DMS114 treated with DMSO at 0.1 percent for 48 hours (cell line): ENCODE data around the gene RAD21L1.

Experiments used
- DNase-seq: peaks from one replicate; lab custom pipeline; 2025; ENCODE audit not compliant: unreplicated experiment; lab: John Stamatoyannopoulos, UW

RAD21L1 gene

DNA sequence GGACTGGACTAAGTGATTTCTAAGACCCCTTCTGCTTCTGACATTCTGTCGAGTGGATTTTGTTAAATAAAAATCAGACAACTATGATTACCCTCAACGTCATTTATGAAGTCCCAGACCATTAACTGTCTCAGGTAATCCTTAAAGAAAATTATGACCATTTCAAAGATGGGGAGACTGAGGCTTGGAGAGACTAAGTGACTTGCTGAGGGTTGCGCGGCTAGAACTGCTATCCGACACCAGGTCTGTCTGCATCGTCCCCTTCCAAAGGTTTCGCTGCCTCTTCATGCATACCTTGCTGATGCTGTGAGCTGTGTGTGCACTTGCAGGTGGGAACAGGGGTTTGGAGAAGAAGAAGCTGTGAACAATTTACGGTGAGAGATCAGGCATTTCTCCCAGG, 43.4 kb downstream of the RAD21L1 start:
- DNase-seq, result no peak

DNA sequence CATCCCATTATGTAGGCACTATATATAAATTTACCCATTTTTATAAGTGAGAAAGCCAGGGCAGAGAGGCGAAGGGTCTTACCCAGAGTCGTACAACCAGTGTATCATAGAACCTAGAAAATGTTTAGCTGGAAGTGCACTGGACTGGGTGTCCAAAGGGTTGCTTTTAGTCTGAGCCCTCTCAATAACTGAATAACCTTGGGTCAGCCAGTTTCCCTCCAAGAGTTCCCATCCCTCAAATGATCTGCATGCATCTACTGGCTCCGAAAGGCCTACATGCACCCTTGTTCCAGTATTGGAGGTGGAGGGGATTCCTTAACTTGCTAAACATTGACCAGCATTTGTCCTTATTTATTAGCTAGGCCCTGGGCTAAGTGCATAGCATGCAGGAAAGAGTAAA, 44.0 kb downstream of the RAD21L1 start:
- no peak for DNase-seq

DNA sequence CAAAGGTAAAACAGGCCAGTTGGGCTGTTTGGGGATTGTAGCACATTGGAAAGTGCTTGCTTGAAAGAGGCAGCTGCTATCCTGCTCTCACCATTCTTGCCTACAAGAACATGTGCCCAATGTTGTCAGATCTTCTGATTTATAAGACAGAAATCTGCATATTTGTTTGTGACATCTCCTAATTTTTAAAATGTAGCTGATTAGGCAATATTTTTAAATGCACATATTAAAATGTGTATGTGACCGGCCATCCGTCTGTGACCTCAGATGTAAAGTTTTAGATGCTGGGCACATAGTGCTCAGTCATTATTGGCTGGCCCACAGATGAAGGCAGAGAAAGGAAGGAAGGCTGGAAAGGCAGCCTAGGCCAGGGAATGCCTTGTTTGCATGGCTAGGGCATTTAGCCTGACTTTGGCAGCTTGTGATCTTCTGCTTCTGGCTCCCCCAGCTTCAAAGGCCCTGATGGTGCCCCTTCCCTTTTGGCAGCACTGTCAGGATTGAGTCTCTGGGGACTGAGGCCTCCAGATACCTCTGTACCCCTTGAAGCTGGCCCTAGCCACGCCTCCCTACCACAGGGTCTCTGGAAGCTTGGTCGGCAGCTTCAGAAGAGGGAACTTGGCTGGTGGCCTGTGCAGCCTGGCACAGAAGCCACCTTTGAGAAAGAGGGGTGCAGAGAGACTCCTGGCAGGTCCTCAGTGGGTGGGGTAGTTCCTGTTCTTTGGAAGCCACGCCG, 46.7 kb downstream of the RAD21L1 start:
- DNase-seq, result no peak

- DNase-seq, result no peak
Measured at GRCh38 chr20:1273366-1273765, 47.5 kb downstream of the RAD21L1 start.

DNA sequence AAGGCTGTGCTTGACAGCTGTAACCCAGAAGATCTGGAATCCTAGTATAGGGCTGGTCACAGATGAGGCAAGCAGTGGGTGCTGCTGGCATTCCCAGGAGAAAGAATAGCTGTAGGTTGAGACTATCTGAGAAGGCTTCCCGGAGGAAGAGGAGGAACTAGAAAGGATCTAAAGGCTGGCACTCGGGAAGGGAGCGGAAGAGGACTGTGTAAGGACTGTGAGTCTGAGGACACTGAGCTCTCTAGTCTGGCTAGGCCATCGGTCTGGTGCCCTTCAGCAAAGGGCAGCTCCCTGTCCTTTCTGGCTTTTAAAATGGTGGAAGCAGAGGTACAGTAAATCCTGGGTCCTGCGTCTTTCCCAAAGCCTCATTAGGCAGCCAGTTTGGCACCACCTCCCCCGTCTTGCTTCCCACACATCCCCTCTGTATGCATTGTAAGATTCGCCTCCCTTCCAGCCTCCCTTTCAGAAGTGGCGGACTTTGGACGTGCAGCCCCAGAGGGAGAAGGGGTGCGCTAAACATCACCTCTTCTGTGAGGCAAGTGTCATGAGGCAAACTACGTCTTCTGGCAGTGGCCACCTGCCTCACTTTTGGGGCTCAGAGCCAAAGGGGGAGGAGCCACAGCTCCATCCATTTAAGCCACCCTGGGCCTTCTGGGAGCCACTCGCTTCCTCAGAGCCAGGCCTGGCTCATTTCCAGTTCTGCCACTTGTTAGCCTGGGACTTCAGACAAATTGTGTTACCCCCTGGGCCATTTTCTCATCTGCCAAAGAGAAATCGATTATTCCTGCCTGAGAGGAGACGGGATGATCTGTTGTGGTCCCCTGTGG, 48.9 kb downstream of the RAD21L1 start:
- no peak for DNase-seq

DNA sequence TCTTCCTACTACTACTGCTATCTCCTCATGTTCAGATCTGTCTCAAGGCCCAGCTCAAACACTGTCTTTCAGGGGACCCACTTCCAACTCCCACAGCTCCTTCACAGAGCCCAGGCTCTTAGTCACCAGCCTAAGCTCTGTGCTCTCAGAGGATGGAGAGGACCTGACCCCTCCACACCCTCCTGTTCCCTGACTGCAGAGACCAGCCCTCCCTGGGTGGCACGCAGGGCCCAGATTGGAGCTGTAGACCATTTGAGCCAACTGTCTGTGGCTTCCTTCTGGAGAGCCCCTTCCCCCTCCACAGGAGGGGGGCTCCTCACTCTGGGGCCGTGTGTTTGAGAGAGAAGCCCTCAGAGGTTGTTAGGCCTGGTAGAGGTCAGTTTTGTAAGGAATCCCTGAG, 50.1 kb downstream of the RAD21L1 start:
- no peak for DNase-seq

DNA sequence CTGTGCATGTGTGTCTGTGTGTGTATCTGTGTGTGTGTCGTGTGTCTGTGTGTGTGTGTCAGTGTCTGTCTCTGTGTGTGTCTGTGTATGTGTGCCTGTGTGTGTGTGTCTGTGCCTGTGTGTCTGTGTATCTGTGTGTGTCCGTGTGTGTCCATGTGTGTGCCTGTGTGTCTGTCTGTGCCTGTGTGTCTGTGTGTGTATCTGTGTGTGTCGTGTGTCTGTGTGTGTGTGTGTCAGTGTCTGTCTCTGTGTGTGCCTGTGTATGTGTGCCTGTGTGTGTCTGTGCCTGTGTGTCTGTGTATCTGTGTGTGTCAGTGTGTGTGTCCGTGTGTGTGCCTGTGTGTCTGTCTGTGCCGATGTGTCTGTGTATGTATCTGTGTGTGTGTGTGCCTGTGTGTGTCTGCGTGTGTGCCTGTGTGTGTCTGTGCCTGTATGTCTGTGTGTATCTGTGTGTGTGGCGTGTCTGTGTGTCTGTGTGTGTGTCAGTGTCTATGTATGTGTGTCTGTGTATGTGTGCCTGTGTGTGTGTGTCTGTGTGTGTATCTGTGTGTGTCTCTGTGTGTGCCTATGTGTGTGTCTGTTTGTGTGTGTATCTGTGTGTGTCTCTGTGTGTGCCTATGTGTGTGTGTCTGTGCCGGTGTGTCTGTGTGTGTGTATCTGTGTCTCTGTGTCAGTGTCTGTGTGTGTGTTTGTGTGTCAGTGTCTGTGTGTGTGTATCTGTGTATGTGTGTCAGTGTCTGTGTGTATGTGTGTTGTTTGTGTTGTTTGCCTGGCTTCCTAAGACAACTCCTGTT, 51.9 kb downstream of the RAD21L1 start:
- no peak for DNase-seq

- DNase-seq, result no peak
Measured at GRCh38 chr20:1278993-1279392, 53.1 kb downstream of the RAD21L1 start.

DNA sequence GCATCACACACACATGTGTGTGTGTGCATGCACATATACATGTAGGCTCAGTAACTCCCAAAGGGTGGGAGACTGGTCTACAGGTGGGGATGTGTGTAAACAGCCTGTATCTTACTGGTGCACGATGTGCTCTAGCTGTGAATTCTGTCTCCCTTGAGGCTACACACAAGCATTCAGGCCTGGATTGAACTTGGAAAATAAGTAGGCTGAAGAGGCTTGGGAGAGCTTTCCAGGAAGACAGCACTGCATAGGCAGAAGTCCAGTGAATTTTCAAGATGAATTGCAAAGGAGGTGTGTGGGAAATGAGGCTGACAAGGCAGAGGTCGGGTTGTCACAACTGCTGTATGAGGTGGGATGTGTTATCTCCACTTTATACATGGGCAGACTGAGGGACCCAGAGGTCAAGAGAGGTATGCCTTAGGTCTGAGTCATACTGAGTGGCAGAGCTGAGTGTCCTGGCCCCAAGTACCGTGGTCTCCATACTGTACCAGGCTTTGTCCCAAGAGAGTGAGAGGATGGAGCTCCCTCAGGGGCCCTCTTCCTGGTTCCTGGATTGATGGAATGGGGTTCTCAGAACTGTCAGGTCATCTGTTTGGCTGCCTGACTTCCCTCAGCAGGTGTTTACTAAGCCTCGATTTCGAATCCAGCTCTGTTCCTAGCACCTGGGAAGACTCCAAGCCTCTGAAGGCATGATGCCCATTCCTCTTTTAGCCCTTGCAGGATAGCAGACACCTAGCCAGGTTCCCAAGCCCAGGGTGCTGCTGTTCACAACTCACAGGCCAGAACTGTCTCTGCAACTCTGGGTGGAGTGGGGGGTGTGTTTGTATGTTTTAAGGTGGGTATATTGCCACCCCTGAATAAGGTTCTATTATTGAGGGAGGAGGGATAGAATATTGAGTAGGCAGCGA, 54.6 kb downstream of the RAD21L1 start:
- no peak for DNase-seq

DNA sequence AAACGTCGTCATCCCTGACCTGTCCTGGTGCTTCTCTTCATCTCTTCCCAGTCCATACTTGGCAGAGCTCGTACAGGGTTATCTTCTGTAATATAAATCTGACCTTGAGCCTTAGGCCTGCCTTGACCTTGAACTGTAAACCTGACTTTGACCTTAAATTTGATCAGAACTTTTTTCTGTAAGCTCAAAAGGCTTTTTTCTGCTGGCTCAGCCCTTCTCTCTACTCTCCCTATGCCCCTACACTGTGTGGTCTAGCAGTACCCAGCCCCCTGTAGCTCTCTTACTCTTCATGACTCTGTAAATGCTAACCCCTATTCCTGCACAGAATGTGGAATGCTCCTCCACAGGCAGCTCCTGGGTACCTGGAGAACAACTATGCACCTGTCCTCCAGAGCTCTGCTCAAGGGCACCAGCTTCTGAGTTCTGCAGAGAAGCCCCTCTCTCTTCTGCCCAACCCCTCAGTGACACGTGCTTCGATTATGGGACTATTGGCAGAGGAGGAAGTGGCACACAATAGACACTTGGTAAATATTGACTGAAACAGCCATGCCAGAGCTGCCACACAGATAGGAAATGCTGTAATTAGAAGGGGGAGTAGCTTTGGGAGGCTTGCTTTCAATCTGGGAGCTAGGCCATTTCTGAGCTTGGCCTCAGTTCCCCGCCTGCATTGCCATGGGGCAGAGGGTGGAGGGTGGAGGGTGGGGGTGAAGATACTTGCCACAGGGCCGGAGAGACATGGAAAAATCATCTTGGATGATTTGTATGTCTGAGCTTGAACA, 55.6 kb downstream of the RAD21L1 start:
- DNase-seq, result no peak

DNA sequence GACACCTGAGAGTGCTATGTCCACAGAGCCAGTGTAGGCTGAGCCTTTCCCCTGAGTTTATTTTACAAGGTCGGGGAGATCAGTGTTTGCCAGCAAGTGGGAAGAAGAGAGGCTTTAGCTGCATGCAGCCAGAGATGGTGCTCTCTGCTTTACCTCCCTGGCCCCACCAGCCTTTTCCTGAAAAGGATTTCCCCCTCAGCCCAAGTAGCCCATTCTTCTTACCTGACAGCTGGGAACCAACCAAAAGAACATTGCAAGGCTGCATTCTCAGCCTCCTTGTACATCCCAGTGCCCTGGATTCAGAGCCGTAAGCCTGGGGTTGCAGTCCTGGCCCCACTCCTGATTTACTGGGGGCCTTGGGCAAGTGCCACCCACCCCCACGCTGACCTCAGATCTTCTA, 57.1 kb downstream of the RAD21L1 start:
- DNase-seq, result no peak

DNA sequence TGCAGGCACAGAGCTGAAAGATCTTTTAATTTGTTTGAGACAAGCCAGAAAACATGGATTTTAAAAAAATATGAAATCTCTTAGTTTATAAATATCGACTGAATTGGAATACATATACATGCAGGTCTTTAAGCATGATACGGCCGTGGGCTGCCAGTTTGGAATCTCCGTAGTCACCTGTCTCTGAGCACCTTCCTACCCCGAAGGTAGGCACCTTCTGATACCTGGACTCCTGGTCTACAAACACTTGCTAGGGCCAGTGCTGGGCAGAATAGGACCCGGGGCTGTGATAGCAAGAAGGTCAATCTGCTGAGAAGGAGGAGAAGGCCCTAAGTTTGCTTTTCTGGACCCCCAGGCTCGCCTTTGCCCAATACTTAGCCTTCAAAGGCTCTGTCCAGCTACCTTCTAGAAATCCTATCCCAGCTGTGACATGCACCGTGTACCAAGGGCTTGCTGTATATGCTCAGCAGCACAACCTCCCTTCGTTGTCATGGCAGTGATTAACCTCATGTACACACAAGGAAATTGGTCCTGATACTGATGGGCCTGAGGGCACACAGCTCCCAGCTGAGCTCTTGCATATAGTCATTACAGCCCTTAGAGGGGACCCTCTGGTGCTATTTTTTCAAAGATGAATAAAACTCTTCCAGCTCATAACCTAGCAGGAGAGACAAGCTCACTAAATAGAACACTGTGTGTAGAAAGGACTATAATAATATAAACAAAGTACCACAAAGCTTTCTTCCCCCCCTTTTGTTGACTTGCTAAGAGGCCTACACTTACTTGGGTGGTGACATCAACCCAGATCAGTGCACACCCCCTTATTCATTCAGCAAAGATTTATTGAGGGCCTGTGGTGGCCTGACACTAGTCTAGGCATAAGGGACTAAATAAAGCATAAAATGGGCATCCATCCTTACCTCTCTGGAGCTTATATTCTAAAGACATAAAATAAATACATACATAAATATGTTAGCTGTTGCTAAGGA, 58.0 kb downstream of the RAD21L1 start:
- no peak for DNase-seq

DNA sequence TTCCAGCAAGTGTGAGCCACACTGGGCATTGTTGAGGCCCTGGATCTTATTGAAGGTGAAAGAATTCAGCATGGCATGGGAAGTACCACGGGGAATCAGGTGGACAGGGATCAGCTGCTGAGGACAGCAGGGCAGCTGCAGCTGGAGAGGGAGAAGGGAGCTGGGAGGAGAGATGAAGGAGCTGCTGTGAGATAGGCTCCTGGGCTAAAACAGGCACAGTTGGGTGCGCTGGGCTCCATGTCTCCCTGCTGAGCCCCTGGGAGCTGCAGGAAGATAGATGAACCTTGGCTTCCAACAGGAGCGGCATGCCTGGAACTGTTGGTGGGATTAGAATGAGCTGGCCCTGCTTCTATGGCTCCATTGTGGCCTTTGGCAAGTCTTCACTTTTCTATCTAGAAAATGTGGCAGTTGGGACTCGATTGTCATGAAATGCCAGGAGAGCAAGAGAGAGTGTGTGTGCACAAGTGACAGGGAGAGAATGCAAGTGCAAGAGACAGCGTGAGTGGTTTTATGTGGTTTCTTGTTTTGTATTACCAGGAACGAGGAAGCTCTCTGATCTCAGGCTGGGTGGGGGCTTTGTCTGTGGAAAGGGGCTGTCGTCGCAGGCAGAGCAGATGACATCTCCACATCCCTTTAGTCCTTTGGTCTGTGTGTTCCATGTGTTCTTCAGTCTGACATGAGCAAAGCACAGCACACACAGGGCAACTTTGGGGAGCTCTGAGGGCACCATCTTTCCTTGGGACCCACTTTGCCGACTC, 60.6 kb downstream of the RAD21L1 start:
- DNase-seq, result no peak

- DNase-seq, result no peak
Measured at GRCh38 chr20:1287306-1287705, 61.5 kb downstream of the RAD21L1 start.

GRCh38 chr20:1287787-1288569, 62.1 kb downstream of the RAD21L1 start:
- no peak for DNase-seq

DNA sequence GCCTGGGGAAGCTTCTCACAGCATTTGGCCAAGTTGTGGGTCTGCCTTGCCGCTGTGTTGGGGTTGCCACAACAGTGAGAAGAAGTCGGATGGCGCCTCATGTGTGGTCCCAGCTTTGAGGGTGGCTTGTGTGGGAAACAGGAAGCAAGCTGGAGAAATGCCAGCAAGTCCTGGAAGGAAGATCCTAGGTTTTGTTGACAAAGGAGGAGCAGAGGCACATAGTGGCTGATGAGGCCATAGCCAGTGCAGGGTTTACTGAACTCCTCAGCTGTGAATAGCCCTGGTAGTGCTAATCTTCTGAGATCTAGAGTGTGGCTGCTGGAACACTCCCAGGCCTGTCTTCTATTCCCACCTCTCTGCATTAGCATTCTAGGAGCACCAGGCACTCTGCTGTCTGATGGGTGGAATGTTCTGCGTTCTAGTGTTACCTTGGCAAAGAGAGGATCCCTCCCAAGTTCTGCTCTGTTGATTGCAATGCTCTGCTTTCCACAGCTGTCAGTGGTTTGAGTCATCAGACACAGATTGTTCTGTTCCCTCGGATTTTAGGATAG, 65.4 kb downstream of the RAD21L1 start:
- no peak for DNase-seq

DNA sequence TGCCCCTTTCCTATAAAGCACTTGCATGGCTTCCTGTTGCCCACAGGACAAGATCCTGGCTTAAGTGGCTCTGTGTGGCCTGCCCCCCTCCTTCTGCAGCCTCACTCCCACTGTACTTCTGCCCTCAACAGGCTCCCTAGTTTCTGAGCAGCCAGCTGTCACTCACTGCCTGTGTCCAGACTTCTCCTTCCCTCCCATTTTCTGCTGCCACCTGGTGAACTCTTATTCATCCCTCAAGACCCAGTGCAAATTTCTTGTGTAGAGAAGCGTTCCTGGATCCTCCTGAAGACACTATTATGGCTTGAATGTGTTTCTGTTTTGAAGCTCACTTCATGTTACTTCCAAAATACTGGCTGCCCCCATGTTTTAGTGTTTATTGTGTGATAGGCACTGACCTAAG, 66.8 kb downstream of the RAD21L1 start:
- DNase-seq, result no peak
